Kidney glomerular epithelial cell (primary cell): ENCODE measurements around the gene PTTG1IP.

Source experiments
- DNase-seq: peaks from one replicate; lab custom pipeline; 2025; lab: John Stamatoyannopoulos, UW

PTTG1IP gene

DNA sequence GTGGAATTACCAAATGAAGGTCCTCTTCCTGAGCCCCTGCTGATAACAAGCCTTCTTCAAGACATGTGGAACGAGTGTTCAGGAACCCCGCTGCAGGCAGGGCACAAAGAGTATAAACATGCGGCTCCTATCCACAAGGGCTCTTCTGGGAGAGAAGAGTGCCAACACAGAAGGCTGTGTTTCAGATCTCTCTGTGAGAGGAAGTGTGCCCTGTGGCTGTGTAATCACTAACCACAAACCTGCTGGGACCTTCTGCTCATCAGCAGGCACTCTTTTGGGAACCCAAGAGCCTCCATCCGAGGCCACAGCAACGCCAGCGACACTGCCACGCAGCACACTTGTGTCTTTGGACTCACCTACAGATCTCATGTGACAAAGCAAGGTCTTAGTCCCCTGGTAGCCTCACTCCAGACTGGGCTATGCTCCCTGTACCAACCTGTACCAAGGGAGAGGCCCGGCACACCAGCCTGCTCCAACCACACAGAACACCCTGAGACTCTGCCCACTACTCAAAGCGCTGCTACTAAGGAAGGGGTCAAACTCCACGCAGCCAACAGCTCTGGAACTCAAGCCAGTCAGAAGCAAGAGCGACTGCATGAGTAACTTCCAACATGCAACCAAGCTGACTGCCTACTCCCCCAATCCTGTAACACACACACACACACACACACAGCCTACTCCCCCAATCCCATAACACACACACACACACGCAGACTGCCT, 7.8 kb downstream of the PTTG1IP start:
- no peak for DNase-seq

DNA sequence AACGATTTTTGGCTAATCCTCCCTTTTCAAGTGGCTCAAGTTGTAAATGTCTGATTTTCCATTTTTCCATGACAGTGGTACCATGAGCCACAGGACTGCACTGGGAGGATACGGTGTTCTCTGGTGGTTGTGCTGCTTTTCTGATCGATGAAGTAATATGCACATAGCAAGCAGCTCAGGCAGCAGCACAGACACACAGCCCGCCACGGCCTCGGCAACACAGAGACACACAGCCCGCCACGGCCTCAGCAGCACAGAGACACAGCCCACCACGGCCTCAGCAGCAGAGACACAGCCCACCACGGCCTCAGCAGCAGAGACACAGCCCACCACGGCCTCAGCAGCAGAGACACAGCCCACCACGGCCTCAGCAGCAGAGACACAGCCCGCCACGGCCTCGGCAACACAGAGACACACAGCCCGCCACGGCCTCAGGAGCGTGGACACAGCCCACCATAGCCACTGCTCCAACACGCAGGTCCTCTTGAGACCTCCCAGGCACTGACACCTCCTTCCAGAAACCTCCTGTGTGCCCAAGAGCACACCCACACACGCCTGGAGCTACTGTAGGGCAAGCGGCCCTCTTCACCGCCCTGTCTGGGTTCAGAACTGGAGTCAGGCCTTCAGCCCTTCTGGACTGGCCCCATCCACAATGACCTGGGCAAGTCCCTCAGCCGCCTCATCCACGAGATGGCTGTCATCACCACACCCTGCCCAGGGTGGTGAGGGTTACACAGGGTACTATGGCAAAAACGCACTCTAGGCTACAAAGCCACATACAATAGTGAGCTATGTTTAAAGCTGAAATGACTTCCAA, 10.4 kb downstream of the PTTG1IP start:
- DNase-seq: no peak

DNA sequence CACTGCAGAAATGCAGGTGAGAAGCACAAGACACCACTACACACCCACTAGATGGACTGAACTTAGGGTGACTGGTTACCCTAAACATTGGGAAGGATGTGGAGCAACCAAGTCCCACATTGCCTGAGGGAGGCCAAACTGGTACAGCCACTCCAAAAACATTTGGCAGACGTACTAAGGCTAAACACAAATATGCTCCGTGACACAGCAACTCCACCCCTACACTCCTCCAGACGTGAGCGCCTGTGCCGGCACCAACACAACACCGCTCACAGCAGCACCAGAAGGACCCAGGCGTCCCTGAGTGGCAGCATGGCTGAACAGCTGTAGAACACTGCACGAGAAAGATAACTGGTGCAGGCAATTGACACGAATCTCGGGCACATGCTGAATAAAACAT, 14.7 kb downstream of the PTTG1IP start:
- no peak for DNase-seq

DNA sequence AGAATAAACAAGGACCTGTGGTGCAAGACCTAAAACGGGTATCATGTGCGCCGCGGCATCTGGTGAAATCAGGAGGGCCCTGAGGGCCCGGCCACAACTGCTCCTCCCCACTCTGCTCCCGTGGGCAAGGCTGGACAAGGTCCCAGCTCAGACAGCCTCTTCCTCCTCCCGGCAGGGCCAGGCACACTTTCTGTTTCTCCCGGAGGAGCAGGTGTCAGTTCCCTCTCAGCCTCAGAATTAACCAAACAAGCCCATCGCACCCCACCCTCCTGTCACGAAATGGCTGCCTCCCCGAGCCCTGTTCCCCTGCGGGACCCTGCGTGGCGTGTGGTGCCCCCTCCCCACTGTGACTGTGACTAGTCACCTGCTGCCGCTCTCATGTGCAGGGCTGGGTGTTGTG, 15.2 kb downstream of the PTTG1IP start:
- no peak for DNase-seq

DNA sequence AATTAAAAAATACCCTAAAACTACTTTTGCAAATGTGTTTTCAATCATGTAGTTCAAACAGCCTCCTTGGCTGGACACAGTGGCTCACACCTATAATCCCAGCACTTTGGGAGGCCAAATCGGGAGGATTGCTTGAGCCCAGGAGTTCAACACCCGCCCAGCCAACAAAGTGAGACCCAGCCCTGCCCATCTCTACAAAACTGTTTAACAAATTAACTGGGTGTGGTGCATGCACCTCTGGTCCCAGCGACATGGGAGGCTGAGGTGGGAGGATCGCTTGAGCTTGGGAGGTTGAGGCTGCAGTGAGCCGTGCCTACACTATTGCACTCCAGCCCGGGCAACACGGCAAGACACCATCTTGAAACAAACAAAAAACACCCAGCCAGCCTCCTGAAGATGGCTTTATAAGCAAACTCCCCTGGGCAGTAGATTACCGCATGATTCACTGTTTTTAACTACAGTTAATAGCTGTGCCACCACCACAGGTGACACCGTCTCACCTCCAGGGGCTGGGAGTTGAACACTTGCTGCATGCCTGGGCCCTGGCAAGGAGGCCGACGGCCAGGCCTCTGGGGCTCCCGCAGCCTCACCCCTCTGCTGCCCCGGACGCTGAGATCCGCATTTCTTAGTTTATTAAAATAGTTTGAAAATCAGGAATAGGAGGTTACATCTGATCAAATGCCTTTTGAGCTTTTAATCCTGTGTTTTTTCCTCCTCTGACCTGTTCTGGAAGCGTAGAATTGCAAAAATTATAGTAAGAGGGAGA, 16.2 kb downstream of the PTTG1IP start:
- no peak for DNase-seq

DNA sequence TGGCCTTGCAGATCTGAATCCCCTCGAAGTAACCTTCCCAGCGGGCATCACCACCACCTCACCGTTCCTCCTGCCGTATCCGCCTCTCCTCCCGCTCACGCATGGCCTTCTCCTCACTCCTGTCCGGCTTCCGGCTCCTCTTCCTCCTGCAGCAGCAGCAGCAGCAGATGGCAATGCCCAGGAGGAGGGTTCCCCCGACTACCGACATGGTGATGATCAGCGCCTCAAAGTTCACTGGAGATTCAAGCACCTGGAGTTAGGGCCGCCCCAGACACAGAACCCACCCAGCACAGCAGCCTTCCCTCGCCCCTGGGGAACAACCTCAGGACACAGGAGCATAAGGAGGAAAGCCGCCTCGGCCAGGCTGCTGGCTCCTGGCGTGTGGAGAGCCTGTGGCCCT, 17.4 kb downstream of the PTTG1IP start:
- DNase-seq: no peak

DNA sequence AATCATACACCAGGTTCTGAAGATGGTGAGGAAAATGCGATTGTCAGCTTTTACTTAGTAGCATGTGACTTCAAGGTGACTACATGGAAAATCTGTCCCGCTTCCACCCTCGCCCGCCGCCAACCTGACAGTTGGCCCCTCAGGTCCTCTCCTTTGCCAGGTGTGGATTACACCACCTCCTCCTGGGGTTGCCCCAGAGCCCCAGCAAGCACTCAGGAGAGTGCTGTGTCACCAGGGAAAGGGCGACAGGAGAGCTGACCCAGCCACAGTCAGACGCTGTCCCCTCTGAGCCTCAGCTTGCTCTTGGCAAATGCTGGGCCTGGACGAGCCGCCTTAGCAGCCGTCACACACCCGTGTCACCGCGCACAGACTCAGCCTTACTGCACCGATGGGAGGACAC, 17.9 kb downstream of the PTTG1IP start:
- DNase-seq: no peak

DNA sequence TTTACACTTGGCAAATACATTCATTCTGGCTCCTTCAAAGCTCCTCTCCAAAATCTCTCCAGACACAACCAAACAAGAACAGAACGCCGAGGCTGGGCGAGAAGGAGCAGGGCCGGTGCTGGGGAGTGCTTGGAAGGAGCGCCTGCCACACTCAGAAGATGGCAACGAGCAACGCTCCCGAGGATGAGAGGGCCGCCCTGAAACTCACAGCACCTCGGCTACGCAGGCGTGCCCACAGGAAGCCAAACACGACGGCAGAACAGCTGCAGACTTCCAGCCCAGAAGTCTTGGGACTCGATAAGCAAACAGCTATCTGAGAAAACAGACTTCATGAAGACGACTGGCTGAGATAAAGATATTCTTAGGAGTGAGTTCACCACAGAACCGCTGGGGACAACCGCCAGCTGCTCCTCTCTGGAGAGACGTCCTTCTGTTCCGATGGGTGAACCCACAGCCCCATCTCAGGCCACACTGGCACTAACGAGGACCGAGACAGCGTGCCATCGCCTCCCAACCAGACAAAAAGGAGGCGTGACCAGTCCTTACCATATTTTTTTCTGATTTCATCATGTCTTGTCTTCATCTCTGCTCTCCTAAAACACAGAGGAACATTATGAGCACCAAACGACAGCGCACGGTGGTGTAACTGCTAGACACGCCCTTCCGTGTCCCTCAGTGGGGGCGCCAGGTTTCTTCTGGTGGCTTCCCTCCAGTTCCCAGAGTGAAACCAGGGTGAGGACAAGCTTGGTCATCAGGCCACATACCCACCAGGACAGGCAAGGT, 18.6 kb downstream of the PTTG1IP start:
- no peak for DNase-seq

DNA sequence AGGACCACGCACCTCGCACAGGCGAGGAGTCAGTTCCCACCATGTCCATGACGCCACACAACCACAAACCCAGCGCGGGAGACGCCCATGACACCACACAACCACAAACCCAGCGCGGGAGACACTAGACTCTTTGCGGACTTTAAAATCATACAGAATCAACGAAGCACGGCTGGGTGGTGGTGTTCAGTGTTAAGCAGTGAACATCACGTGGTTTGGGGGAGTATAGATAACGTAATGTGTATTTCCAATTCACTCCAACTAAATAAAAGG, 19.2 kb downstream of the PTTG1IP start:
- no peak for DNase-seq

DNA sequence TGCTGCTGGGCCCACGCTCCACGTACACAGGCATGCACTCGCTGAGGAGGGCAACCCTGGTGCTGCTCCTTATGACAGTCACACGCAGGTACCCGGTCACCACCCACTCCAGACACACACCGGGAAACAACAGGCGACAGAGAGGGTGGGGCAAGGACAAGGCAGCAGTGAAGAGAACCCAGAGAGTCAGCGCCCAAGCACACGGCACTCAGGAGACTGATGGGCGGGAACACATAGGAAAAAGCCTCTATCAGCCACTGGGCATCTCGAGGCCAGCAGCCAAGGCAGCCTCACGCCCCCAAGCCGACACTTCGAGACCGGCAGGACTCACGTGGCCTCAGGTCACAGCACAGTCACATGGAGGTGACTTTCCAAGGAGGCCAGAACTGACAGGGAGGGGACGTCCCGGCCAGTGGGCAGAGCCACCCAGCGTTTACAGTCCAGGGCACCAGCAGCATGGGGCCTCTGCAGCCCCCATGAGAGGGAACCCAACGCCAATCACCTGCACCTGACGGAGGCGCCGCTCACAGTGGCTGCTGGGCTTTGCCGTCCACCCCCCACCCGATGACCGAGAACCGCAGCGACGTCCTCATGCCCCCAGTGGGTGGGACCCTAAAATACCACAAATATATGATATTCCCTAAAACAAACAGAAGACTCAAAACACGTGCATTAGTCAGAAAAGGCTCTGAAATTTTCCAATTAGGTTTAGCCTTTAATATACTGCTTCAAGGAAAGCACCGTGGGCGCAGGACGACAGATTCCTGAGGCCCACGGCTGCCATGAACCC, 19.7 kb downstream of the PTTG1IP start:
- DNase-seq: no peak

DNA sequence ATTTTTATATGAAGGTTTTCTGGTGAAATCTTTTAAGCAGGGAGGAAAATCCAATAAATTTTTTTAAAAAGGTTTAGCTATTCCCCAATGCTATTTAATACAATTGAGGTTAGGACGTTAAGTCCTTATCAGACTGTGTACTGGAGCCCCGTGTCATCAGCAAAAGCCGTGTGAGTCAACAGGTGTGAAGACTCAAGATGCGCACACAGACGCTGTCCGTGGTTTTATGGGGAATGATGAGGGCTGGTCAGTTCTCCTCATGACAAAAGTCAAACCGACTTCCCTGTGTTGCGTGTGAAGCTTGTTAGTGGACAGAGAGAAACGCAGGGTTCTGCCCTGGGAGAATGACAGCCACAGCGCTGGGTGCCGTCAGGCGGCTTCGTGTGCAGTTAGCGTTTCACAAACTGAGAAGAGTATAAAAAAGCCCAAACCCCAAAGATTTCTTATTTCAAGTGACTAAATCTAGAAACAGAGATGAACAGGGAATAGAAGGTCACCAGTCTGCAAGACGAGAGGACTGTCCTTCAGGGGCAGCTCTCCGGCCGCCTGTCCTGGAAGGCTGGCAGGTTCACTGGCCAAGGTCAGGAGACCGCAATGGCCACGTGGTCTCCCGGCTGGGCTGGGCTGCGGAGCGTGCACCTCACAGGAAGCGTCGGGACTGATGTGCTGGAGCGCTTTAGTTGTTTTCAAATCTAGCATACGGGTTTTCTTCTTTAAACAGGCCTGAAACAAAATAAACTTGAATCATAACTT, 22.4 kb downstream of the PTTG1IP start:
- DNase-seq: no peak

DNA sequence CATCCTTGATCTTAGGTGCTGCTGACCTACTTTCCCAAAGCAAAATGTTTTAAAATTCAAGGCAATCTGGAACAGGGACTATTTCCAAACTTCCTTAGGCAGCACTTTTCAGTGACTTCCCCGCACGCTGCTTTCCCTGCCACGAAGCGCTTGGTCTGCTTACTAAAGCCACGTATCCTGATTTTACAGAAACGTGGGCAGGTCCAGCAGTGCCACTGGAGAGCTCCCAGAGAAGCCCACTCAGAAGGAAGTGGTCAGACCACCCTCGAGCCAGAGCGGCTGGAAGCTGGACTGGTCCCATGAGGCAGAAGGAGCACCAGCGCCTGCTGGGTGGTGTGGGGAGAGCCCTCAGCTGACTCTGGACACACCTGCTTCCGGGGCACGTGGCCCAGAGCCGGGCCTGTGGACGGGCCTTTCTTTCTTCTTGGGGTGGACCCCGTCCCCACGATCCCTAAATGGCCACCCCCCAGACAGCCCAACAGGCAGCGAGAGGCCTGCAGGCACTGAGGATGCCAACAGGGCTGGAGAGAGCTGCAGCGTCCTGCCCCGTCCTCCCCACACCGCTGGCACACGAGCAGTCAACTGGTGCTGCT, 23.2 kb downstream of the PTTG1IP start:
- DNase-seq: no peak

DNA sequence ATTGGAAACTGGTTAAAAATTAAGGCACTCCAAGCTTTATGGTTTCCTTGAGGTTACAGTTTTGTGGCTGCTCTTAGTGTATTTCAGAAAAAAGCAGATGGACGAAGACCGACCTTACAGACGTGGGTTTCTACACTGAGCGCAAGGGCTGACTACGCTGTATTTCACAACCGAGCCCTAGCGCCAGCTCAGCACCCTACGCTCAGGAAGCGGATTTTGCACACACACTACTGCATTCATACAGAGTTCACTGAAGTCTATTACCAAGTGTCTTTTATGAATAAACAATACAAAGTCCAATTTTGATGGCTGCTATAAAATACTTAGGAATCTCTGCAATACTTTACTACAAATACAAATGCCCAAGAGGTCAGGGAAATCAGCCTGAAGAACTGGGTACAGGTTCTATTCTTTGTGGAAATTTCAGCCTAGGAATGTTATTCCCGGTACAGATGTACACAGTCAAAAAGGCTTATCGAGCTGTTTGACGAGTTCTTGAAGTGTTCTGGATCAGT, 23.8 kb downstream of the PTTG1IP start:
- no peak for DNase-seq

DNA sequence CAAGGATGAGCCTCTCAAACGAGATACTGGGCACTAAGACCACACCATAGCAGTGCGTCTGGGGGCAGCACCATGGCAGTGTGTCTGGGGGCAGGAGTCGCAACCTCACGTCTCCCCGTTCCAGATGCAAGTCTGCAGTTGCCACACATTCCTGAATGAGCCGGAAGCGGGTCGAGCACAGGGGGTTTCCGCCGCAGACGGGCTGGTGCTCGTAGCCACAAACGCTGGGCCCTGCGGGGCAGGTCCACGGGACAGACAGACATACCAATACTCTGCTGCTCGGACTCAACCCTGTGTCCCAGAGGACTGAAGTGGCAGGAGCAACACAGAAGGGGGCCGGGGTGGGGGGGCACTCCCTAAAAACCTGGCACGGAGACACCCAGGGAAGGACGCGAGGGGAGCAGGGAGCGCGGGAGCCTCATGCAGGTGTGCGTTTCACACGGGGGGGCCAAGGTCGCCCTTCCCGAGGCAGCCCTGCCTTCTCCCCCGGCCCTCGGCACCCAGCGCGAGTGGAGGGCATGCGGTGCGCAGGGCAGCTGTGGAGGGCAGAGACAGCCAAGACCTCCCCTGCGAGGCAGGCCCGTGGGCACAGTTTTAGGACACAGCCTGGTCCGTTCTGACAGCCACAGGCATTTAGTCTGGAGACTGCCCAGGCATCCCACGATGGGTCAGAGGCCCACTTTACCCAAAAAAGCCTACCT, 24.5 kb downstream of the PTTG1IP start:
- no peak for DNase-seq

DNA sequence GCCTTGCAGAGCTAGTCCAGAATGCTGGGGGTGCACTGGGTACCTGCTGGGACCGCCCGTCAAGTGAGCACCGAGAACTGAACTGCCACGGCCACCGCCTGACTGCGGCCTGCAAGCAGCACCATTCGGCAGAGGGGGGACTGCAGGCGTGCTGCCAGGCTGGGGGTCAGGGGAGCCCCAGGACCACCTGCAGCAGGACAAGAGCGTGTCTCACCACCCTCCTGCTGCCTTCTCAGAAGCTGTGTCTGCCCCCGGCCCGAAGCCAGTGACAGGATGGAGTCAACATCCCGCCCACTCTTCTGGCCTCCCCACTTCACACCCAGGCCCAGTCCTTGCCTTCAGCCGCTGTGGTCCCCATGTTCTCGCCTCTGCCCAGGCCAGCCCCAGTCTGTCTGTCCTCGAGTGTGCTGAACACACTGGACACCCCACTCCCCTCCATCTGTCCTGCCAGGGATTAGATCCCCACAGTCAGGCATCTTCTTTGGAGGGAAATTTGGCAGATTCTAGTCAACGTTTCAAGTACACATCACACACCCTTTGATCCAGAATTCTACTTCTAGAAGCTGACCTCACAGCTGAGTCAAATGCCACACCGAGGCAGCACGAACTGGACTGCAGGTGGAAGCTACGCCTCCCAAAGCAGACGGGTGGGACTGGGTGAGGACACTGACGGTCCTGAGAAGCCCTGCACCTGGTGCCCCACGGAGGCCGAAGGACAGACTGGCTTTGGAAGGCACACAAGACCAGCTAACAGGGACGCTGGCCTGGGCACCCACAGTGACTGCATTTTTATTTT, 26.0 kb downstream of the PTTG1IP start:
- no peak for DNase-seq

DNA sequence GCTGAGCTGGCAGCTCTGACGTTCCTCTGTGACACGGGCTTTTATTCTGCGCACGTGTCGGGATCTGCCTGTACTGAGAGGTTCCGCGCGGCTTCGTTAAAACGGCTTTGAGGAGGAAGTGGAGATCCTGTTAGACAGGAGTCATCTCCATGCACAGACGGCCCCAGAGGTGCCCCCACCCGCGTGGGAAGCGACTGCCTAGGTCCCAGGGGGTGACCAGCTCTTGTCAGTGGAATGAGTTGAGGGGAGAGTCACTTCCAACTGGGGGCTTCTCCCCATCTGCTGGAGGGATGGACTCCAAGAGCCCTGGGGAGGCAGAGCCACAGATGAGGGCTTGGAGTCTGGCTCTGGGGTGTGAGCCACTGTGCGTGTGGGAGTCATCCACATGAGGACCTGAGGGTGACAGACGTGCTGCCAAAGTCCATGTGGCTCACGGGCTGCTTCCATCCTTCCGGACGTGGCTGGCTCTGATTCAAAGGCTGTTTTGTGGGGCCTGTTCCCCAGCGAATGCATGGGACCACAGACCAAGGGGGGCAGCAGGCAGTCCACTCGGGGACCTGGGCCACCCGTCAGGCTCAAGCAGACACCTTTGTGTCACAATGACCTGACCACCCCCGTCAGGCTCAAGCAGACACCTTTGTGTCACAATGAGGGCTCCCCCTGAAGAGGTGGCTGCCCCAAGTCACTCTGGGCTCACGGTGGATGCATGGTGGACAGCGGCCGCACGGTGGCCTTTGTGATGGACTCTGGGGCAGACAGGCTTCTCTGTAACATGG, 26.8 kb downstream of the PTTG1IP start:
- DNase-seq: no peak

DNA sequence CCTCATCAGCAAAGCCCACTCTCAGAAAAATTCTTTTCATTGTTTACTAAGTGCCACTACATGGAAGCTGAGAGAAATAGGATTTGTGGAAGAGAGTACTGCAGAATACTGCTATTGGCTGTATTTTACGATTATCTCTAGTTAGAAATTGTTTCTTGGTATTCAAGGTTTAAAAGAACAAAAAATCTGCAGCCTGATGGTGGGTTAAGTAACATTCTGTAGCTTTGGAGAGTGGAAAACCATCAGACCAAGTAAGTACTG, 27.3 kb downstream of the PTTG1IP start:
- no peak for DNase-seq
